Activated CD8-positive, alpha-beta memory T cell treated with anti-CD3 and anti-CD28 coated beads, Interleukin-2, amount 50 U/mL, for 48 hours (primary cell): ENCODE results near the gene CLEC2L.

ENCODE experiments used
- DNase-seq: peaks from one replicate; pipeline ENCODE4 v3.0.0-alpha.2; 2020

CLEC2L gene

DNA sequence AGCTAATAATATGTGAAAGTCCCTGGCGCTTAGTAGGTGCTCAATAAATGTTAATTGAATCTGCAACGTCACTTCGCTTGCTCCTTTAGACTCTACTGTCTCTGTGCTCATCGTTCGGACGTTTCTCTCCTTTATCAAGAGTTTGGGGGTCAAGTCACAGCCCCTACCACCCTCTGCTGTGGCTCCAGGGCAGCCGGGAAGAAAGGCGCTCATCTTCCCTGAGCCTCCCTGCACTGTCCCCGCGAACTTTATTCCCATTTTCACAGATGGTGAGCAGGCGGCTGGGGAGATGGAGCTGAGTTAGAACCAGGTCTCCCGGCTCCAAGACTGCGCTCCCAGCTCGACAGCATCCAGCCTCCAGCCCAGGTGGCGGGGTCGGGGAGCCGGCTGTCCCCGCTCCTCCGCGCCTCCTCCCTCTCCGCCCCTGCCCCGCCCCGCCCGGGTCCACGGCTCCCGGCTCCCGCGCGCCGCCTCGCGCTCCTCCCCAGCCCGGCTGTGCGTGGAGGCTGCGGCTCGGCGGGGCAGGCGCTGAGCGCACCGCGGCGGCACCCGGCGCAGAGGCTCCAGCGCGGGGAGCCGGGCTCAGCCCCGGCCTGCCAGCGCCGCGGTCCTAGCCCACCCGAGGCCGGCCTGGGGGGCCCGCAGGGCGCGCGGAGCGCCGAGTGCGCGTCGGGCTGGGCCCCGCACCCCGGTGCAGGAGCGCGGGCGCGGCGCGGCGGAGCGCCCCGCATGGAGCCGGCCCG, at the start of gene CLEC2L:
TSS of gene CLEC2L (plus strand) at position 487 of the 743 bp plus-strand sequence. CDS start at position 730, 243 bp downstream.
- DNase-seq = no peak

DNA sequence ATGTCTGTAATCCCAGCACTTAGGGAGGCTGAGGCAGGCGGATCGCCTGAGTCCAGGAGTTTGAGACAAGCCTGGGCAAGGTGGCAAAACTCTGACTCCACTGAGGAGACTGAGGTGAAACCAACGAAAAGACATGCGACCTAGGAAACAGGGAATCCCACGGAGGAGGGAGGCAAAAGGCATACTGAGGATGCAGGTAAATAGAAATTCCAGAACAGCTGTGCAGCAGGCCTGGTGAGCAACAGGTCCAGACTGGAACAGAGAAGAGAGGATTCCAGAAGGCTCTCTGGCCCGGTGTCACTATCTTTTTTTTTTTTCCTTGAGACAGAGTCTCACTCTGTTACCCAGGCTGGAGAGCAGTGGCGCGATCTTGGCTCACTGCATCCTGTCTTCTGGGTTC, 47.3 kb upstream of the CLEC2L start:
- no peak for DNase-seq

DNA sequence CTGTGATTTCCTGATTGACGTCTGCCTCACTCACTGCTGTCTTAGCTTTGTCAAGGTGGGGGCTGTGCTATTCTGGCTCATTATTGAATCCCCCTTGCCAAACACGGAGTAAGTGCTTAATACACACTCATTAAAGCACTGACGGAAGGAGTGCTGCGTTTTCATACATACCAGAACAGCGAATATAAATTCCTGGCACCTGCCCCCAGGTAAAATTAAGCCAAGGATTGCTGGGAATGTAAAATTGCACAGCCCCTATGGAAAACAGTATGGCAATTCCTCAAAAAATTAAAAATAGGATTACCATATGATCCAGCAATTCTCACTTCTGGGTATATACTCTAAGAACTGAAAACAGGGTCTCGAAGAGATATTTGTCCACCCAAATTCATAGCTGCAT, 46.6 kb upstream of the CLEC2L start:
- no peak for DNase-seq

DNA sequence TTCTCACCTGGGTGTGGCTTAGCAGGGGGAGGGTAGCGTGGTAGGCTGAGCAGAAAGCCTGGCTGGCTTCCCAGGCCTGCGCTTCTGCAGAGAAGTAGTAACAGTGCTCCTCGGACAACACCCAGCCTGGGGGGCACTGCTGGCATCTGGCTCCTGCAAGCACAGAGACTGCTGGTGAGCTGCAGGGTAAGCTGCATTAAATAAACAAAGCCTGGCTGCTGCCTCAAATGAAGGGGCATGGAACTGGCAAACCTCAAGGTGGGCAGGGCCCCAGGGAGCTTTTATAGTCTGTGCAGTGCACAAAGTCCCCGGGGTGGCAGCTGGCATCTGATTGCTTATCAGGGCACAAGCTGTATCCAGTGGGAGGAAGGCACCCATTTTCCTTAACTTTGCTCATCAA, 43.9 kb upstream of the CLEC2L start:
- no peak for DNase-seq

DNA sequence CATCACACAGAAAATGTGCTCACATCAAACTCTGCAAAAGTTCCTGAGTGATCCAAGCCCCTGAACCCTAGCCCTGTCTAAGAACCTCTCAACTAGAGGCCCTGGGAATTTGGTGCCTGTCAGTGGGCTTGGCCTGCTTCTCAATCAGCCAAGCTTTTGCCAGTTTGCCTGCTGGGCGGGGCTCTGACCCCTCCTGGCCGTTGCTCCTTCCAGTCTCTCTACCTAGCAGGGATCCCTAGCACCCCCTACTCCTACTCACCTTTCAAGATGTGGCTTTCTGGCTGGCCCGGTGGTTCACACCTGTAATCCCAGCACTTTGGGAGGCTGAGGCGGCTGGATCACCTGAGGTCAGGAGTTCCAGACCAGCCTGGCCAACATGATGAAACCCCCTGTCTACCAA, 42.1 kb upstream of the CLEC2L start:
- DNase-seq = no peak

DNA sequence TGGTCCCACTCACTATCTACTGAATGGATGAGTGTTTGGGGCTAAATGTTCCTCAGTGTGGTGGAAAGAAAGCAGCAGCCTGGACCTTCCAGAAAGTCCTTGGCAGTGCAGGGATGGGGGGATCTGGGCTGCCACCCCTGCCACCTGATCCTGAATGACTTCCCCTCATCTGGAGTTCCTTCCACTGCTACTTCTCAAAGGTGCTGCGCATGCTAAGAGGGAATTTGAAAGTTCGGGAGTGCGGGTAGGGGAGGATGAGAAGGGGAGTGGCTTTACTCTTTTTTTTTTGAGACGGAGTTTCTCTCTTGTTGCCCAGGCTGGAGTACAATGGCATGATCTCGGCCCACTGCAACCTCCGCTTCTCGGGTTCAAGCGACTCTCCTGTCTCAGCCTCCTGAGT, 41.4 kb upstream of the CLEC2L start:
- no peak for DNase-seq

DNA sequence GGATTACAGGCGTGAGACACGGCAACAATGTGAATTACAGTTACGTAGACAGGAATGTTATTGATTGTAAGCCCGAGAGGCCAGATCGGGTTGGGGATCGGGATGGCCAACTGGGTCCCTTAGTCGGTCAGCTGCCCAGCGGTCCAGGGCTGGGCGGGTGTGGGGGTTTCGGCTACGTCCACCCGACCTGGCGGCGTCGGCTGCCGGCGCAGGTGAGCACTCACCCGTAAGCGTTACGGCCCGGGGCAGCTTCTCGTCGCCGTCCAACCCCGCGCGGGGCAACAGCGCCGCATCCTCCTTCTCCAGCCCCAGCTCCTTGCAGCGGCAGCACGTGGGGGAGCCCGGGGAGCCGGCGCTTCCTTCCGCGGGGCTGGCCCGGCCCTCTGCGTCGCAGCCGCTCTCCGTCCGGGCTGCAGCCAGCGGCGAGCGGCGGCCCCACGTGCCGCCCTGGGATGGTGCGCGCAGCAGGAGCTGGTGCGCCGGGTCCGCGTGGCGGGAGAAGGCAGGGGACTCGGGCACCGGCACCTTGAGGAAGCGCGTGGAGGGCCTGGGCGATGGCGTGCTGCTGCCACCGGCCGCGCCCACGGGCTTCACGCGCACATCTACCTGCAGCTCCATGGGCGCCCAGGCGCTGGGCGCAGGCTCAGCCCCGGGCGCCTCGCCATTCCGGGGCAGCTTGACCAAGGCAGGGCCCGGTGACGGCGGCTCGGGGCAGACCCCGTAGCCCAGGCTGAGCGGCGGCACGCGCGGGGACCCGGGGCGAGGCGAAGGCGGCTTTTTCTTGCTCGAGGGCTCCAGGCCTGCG, 40.6 kb upstream of the CLEC2L start:
- peak; percentile 60 for DNase-seq

DNA sequence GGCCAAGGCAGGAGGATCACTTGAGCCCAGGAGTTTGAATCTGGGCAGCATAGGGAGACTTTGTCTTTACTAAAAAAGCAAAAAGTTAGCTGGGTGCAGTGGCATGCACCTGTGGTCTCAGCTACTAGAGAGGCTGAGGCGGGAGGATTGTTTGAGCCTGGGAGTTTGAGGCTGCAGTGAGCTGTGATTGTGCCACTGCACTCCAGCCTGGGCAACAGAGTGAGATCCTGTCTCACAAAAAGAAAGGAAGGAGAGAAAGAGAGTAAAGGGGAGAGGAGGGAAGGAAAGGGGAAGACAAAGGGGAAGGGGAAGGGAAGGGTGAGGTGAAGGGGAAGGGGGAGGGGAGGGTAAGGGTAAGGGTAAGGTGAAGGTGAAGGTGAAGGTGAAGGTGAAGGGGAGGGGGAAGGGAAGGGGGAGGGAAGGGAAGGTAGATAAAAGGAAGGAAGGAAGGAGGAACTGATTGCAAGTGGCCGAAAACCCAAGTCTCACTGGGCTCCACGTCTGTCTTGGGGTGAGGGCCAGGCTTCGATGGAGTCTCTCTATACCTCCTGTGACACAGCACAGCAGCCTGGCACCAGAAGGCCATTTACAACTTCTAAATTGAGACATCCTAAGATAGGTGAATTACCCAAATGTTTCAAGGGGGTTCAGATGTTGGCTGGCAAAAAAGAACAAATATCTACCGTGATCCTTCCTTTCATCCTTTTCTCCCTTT, 36.0 kb upstream of the CLEC2L start:
- DNase-seq = no peak

DNA sequence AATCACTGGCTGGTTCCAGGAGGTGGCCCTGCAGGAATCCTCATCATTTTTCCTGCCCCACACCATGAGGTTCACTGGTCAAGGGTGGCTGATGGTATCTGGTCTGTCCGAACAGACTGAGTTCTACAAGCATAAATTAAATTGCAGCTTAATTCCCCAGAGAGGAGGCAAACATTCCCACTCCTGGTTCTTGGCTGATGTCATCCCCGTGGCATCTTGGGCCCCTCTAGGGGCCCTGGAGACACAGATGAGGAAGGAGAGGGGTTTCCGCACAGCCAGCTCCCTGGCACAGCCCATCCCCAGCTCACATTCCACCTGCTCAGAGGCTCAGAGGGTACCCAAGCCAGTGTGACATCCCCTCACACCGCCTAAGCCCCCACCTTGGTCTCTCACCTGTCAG, 34.7 kb upstream of the CLEC2L start:
- no peak for DNase-seq

DNA sequence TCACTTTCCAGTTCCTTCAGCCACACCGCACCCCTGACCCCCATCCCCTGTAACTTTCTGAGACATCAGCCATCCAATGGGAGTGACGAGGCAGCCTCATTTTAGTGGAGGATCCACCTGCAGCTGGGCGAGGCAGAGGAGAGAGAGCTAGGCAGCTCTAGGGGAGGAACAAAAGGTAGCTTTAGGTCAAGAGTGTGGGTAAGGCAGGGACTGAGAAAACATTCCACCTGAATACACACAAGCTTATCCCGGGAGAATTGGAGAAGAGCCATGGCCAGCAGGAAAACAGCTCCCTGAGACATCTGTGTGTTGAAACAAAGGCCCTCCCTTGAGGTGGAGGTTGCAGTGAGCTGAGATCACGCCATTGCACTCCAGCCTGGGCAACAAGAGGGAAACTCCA, 33.4 kb upstream of the CLEC2L start:
- no peak for DNase-seq

DNA sequence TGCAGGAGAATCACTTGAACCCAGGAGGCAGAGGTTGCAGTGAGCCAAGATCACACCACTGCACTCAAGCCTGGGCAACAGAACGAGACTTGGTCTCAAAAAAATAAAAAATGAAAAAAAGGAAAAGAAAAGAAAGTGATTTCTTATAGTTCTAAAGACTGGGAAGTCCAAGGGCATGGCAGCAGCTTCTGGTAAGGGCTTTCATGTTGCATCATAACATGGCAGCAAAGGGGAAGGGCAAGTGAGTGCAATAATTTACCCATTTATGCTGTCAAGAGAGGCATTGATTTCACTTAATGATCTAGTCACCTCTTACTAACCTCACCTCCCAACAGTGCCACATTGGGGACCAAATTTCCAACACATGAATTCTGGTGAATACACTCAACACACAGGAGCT, 31.2 kb upstream of the CLEC2L start:
- no peak for DNase-seq

DNA sequence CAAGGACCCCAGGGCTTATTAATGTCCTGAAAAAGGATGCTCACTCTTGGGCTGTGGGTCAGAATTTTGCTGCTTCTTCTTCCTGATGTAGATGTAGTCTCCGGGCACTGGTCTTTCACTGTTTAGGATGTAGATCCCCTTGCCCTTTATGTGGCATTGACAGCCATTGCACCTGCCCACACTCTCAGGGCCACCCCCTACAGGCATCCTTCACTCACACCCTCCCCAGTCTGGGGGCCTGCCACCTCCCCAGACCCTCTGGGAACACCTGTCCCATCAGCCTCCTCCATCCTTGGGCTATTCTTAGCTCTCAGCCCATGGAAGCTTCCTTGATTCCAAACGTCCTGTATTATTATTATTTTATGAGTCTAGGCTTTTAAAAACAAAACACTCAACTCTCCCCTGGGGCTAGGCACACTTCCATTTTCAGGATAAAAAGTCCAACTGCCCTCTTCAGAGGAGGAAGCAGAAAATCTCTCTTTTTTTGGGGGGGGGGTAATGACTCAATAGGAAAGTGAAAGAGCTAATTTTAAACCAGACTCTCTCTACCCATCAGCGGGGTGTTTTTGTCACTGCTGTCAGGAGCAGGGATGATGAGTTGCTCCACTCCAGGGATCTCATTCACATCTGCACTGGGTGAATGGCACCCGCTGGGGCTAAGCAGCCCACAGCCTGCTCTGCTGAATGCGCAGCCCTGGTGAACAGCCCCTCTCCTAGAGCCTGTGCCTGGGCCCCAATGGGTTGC, 28.5 kb upstream of the CLEC2L start:
- DNase-seq = no peak

DNA sequence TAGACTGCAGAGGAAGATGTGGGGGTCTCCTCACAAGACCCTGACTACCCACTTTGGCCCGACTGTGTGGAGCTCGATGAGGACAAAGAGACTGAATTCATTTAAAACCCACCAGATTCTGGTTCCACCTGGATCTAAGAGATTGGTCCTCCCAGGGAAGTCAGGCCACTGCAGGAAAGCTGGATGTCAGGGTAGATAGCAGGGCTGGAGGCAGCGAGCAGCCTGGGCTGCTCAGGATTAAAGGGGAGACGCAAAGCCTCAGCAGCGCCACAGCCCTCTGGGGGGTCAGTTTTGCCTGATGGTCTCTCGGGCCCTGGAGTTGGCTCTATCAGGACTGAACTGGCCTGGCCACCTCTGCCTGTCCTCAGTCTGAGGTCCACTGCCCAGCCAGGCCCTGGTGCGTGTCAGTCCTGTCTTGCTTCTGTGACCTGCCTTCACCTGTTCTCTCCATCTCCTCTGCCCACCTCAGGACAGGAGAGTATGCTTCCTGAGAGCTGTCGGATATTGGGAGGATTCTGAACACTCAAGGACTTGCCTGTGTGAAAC, 27.8 kb upstream of the CLEC2L start:
- DNase-seq = no peak

DNA sequence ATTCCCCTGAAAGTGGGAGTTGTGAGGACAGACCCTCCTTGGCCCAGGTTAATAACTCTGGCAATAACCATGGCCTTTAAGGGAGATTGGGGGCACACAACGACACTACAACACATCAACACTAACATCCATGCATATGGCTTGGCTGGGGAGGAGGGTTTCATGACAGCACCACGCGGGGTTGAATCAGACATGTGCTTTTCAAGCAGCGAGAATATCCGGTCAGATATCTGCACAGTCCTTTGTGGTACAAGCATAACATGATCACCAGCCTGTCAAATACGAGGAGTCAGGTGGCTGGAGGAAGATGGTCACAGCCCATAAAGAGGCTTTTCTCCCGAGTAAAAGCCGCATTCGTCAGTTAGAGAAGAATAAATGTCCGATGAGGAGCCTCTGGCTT, 27.0 kb upstream of the CLEC2L start:
- DNase-seq = no peak

DNA sequence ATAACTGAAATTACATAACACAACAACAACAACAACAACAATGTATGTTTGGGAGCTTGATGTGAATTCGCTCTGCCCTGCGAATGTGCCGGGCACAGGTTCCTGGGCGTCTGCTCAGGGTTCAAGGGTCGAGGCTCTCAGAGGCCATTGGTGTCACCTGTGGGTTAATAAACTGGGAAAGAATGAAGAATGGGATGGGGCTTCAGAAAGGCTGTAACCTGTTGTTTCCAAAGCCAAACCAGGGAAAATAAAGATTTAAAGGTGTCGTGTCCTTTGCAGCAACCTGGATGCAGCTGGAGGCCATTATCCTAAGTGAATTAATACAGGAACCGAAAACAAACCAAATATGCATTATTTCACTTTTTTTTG, 22.7 kb upstream of the CLEC2L start:
- no peak for DNase-seq

DNA sequence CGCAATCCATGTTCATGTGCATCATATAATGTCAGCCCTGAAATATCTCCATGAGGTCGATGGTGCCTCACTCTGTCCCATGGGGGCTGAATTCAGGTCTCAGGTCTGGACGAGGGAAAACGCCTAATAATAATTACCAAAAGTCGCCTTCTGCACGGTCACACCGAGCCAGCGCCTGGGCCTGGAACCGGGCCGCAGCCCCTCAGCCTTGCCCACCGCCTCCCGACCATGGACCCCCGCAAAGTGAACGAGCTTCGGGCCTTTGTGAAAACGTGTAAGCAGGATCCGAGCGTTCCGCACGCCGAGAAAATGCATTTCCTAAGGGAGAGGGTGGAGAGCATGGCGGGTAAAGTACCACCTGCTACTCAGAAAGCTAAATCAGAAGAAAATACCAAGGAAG, 21.3 kb upstream of the CLEC2L start:
- no peak for DNase-seq

DNA sequence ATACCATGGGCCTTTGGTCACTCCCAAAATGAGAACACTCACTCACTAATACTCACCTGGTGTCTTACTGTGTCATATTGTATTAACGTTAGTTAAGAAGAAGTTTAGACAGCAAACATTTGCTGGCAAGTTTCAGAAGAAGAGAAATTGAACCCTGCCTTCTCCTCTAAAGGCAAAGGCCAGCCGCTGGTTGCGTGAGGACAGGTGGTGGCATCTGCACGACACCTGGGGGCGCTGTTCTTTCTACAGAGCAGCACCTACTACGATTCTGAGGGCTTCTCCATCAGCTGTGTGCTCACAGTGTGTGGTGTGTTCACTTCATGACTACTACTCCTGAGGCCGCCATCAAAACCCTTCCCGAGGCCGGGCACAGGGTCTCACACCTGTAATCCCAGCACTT, 17.9 kb upstream of the CLEC2L start:
- DNase-seq = no peak

DNA sequence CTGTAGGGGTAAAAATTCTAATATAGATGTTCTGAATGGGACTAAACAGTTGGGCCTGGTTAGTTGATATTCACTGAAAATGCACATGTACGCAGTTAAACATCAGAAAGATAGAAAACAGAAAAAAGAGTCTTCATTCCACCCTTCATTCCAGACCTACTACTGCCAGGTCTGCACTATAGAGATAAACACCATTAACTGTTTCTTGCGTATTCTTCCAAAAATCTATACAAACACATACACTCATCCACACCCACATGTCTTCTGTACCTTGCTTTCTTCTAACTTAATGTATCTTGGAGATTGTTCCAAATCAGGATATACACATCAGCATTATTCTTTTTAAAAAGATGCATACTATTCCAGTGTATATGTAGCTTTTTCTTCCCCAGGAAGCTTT, 13.9 kb upstream of the CLEC2L start:
- DNase-seq = no peak

DNA sequence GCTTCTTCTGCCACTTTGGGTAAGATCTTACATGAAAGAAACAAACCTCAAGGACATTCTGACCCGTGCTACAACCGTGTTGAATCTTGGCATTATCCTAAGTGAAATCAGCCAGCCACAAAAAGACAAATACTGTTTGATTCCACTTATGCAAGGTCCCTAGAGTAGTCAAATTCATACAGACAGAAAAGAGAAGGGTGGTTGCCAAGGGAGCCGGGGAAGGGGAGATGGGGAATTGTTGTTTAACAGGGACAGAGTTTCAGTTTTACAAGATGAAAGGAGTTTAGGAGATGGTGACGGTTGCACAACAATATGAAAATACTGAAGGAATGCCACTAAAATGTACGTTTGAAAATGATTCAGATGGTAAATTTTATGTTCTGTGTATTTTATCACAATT, 12.2 kb upstream of the CLEC2L start:
- no peak for DNase-seq

DNA sequence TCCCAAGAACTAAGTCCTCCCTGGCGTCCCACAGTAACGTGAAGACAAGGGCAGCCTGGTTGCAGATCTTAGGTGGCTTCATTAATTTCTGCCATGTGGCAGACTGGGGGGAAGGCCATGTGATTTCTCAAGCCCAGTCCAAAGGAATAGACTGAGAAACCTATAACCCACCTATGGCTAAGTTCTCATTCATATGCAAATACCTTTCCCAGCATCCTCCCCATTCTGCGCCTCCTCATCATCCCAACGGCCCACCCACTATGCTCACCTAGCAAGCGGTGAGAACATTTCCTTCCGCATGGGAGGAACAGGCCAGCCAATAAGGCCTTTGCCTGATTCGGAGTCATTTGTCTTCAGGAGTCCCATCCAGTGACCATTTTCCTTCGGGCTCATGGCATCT, 8.2 kb upstream of the CLEC2L start:
- DNase-seq = no peak

DNA sequence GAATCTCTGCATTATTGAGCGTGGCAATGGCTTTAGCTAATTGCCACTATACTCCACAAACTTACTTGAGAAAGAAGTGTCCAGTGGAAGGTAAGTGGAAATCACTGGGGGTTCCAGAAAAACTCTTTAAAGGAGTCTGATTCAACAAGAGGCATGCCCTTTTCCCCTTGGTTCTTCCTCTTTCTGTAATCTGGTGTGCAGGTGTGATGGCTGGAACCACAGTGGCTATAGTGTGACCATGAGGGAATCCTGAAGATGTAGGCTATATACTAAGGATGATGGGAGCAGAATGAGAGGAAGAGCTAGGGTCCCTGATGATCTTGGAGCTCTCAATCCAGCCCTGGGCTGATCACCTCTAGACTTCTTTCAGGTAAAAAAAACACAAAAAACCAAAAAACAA, 2.0 kb upstream of the CLEC2L start:
- no peak for DNase-seq

DNA sequence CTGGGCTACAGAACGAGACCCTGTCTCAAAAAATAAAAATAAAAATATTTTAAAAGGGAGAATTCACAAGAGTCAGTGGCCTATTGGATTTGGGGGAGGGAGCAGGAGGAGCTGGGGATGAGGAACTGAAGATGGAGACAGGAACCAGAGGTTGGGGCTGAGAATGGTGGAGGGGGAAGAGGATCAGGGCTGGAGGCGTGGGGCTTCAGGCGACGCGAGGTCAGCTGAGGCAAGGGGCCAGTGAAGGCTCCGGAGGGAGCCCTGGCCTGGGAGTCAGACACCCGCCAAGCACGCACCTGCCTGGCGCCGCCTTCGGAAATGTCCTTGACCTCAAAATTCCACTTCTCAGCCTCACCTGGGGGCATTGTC, 671 bp upstream of the CLEC2L start:
- DNase-seq = no peak
